ENCODE data around the gene MOGAT3.

Gene MOGAT3

DNA sequence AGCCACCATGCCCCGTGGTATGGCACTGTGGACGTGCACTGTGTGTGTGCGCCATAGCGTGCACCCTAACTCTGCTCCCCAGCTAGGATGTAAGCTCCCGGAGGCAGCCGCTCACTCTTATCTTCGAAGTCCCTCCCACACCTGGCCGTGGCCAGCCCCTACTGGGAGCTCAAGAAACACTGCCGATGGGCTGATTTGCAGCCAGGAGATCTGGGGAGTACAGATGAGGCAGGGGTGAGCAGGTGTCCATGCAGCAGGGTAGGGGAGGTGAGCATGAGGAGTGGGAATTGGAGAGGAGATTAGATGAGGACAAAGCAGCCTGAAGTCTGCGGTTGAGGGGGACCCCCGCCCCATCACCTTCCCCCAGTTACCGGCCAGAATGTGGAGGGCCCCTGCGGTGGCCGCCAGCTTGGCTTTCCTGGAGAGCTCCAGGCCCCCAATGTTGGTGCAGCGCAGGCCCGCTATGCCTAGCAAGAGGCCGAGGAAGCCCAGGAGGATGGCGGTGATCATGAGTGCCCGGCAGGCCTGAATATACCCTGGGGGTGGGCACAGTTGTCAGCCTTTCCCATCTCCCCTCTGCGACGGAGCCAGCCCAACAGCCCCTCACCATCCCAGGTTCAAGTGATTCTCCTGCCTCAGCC is 33.2 kb upstream of the MOGAT3 start:
- no peak for DNase-seq

DNA sequence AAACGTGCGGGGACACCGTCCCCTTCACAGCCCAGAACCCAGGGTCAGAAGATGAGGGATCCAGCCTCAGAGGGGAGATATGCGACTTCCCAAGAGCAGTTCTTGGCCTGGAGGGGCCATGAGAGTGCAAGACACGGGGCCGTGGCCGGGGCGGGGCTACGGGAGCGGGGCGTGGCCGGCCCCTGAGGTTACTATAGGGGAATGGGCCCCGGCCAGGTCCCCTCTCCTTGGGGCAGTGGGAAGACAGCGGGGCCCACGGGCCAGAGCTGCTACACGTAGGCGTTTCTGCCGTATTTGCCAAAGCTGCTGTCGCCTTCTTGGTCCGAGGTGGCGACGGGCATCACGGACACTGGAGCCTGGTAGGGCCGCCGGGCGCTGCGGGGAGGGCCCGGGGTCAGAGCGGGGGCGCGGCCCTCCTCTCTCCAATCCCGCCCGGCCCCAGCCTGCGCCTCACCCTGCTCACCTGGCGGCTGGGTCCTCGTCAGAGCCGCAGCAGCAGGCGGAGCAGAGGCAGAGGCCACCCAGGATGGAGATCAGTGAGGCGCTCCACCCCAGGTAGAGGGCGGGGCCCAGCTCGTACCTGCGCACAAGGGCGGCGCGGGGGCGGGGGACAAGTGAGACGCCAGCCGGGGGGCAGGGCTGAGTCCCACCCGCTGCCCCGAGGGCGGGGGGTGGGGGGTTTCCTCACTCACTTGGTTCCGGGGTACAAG is 31.5 kb upstream of the MOGAT3 start:
- DNase-seq = no peak

GRCh38 chr7:101231644-101232043 is 30.8 kb upstream of the MOGAT3 start:
- no peak for DNase-seq

DNA sequence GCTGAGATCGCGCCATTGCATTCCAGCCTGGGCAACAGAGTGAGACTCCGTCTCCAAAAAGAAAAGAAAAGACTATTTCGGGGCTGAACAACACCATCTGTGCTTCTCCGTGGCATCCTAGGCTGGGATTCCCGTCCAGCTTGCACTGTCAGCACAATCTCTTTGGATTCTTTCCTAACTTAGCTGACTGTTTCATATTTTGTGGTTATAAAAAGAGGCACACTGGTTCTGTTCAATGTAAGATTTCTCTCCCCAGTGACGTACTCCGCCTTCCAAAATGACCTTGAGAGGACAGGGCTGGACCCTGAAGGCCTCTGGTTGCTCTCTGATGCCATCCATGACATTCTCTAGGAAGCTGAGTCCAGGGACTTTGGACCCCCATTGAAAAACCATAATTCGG is 25.9 kb upstream of the MOGAT3 start:
- DNase-seq = no peak

GRCh38 chr7:101225650-101226049 is 24.8 kb upstream of the MOGAT3 start:
- DNase-seq = no peak

- no peak for DNase-seq
Observed at GRCh38 chr7:101223528-101223927, 22.7 kb upstream of the MOGAT3 start.

DNA sequence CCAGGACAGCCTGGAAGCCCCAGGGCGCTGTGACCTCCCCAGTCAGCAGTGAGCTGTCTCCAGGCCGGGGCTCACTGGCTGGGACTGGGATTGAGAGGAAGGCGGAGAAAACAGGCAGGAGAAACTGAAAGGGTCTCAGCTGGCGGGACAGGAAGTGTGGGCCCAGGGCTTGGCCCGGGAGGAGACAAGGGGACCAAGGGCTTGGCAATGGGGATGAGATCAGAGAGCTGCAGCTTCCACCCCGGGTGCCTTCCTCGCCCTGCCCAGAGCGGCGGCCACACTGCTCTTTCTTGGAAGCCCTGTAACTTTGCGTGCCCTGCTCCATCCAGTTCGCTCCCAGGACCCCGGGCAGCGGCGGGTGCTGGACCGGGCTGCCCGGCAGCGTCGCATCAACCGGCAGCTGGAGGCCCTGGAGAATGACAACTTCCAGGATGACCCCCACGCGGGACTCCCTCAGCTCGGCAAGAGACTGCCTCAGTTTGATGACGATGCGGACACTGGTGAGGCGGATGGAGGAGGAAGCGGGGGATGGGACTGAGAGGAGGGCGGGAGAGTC is 21.5 kb upstream of the MOGAT3 start:
- no peak for DNase-seq

DNA sequence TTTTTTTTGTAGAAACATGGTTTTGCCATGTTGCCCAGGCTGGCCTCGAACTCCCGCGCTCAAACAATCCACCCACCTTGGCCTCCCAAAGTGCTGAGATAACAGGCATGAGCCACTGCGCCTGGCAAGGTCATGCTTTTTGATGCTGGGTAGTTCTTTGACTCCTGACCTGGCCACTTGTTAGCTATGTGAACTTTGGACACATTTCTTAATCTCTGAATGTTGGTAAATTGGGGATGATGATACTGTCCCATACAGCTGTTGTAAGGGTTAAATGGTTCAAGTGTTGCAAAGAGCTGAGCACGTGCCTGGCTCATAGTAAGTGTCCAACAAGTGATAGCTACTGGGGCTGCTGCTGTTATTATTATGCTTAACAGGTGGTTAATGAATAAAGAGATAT is 19.5 kb upstream of the MOGAT3 start:
- DNase-seq = no peak

DNA sequence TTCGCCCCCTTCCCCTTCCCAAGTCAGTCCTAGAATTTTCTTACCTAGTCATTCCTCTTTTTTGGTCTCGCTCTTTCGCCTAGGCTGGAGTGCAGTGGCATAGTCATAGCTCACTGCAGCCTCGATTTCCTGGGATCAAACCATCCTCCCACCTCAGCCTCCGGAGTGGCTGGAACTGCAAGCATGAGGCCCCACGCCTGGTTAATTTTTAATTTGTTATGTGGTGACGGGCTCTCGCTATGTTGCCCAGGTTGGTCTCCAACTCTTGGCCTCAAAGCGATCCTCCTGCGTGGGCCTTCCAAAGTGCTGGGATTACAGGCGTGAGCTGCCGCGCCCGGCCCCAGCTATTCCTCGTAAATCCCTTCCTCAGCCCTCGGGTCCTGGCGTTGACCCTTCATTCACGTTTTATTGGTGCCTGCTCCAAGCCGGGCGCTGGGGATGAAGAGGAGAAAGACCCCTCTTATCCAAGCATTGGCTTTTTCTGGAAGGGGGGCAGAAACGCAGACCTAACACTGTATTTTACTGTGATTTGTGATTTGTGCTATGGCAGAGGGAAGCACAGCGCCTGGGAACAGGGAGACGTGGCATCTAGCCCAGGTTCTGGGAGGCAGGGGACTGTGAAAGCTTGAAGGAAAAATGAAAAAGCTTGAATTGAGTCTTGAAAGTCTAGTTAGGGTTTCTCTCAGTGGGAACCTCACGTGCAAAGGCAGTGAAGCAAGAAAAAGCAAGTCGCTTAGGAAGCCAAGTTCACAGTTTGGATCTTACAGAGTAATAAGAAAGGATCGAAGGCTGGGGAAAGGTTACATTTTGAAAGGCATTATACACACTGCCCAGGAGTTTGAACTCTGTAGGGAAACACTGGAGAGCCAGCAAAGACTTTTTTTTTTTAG is 17.6 kb upstream of the MOGAT3 start:
- DNase-seq = no peak

- DNase-seq = peak; percentile 94
Observed at GRCh38 chr7:101217388-101218235, 16.8 kb upstream of the MOGAT3 start, which contains the start of the genes PLOD3 and ZNHIT1. TSS of gene PLOD3 (minus strand) at chr7:101217581. CDS start at chr7:101217274, 307 bp downstream. TSS of gene ZNHIT1 (plus strand) at chr7:101218165. CDS start at chr7:101218196, 31 bp downstream.

DNA sequence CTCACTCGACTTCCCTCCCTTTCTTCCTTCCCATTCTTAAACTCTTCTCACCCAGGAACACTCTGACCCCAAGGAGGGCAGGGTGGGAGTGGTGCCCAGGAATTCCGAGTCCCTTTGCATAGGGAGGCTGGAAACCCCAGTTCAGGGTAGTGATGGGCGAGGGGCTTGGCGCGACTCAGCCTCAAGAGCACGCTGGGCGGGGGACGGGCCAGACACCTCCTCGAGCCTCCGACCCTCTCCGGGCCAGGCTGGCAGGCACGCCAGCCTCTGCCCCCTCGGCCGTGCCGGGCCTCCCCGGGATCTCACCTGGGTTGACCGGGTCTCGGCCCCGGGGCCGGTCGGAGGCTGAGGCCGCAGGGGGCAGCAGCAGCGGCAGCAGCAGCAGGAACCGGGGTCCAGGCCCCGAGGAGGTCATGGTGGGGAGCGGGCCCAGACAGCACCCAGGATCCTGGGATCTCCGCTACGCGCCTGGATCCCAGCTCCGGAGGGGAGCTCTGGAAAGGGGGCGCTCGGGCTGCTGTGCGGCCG is 16.1 kb upstream of the MOGAT3 start:
- no peak for DNase-seq

DNA sequence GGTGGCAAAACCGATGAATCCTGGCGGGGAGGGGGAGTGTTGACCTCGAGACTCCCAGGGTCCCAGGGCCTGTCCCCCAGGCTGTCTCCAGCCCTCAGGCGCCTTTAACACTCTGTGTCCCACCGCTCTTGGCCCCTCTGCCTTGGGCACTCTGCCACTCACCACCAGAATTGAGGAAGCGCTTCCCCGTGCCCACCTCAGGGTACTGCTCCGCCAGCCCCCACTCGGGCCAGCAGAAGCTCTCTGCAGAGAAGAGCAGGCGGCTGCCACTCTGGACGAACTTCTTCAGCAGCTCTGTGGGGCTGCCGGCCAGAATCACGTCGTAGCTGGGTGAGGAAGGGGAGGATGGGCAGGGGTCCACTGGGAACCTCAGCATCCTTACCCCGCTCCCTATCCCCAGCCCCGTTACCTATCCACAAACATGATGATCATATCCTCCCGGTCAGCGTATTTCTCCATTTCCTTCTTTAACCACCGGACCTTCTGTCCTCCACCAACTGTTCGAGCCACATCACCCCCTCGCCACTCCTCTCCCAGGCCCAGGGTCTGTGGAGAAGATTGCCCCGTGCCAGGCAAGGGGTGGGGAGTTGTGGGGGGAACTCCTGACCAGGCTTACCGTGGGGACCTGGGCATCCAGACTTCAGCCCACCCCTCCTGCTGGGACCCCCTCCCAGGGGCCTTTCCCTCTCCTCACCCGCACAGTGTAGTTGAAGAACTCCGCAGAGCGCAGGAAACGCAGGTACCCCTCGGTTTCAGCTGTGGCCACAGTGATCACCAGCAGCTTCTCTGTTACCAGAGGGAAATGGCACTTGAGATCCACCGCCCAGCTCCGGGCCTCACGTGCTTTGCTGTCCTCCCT is 15.4 kb upstream of the MOGAT3 start:
- no peak for DNase-seq

- no peak for DNase-seq
Observed at GRCh38 chr7:101212014-101212413, 11.2 kb upstream of the MOGAT3 start.

DNA sequence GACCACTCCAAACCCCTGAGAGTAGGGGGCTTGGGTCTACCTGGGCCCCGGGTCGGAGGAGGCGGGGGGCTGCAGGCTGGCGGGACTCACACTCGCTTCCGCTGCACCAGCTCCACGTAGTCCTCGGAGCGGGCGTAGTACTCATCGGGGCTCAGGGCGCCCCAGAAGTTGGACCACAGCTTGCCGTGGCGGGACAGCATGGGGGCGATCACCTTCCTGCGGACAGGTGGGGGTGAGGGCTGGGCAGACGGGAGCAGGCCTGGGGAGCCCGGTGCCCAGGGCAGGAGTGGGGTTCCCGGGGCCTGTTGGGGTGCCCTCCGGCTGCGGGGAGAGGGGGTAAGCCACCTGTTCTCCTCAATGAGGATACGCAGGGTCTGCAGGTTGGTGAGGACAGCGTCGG is 10.7 kb upstream of the MOGAT3 start:
- no peak for DNase-seq

DNA sequence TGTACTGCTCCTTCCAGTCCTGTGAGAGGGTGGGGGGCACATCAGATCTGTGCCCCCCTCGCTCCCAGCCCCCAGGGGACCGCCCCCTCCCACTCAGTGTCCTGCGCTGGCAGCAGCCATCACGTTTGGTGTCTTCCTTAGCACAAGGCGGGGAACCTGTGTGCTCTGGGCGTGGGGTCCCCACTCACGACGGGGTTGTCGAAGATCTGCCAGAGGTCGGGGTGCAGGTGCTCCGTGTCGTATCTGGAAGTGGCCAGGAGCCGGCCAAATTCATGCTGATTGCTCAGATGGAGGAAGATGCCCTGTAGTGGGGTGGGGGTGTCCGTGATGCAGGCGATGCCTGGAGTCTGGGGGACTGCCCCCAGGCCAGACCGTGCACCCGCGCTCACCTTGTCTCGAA is 9.3 kb upstream of the MOGAT3 start:
- no peak for DNase-seq

- no peak for DNase-seq
Observed at GRCh38 chr7:101208794-101209193, 8.0 kb upstream of the MOGAT3 start.

DNA sequence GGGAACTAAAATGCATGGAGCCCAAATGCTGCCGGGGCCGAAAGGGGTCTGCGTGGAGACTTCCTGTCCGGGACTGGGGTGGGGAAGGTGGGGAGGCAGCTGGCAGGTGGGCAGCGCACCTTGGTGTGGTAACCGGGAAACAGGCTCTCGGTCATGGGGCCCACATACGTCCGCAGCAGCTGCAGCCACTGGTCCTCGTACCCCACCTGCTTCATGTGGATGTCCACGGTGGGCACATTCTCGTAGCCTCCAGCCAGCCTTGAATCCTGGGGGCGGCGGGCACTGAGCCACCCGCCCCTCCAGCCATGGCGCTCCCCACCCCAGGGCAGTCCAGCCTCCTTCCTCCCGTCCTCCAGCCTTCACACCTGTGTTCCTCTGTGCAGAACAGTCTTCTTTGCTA is 6.6 kb upstream of the MOGAT3 start:
- DNase-seq = no peak

DNA sequence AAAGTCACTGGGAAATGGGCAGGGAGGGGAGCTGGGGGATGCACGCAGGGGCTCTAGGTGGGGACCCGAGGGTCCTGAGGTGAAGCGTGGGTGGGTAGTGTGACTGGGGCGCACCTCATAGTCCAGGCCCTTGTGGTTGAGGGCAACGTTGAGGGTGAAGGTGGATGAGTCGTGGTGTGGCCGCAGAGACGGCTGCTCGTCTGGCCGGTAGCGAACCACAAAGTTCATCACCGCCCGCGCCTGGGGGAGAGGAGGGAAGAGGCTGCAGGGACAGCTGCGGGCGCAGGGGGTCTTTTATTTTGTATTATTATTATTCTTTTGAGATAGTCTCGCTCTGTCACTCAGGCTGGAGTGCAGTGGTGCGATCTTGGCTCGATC is 5.8 kb upstream of the MOGAT3 start:
- DNase-seq = no peak

DNA sequence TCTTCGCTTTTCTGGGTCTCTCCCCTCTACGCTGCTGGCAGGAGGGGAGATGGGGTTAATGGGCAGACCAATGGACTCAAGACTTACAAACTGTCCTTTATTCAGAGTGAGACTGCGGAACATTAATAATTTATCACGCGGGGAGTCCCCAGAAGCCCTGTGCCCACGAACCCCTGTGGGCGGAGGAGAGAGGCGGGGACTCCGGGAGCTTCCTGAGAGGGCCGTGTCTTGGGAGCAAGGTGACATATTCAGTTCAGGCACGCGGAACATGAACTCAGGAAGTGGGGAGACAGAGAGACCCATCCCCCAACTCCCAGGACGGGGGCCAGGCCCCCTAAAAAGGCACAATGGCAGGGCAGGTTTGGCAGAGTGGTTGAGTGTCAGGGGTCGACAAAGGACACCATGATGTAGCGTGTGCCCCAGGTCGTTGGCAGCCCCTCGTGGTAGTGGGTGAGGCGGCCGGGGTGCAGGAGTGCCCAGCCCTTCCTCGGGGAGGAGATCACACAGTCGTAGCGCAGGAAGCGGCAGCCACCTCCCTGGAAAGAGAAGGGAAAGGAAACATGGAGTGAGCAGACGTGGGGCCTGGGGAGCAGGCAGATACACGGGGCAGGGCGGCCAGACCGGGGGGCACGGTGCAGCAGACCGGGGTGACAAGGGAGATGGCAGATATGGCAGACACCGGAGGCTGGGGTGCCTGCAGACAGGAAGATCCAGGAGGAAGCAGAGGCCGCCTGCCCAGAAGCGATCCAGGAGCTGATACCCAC is 5.2 kb upstream of the MOGAT3 start:
- DNase-seq = no peak
